SK-N-SH (cell line): ENCODE data around the gene GLOD4. TPM values are rescaled to one million over a fixed set of nuclear protein-coding genes. Genes with fewer than 3 reads are reported as not detected.

Experiments
- CTCF ChIA-PET: fragments of 300-600, 350-600 bp; formaldehyde crosslinking; extraction: SDS; loops from one replicate; lab custom pipeline; 2021; lab: Yijun Ruan, JAX
- POLR2A ChIA-PET: fragments of 350-600 bp; sonication (Branson Sonifier 250); formaldehyde crosslinking; extraction: SDS; loops from one replicate; lab custom pipeline; 2020; ENCODE audit warnings: antibody characterized with exemption, inconsistent platforms; lab: Yijun Ruan, JAX
- DNase-seq: peaks from one replicate; pipeline ENCODE4 v3.0.0; 2012
- H2AFZ ChIP-seq: fragments of 200-600 bp; sonication (generic); 2 replicates; pipeline ENCODE4 v1.8.1; 2016; ENCODE audit warnings: antibody characterized with exemption, mild to moderate bottlenecking, low read depth
- H3F3A ChIP-seq: fragments of 200-600 bp; sonication (generic); replicated peaks from 2 replicates; pipeline ENCODE3; 2016; ENCODE audit warnings: antibody characterized with exemption, mild to moderate bottlenecking; ENCODE audit not compliant: insufficient read depth
- H3K27ac ChIP-seq, 2 experiments: fragments of 200-500 bp in 1 of 2; fragments of 200-600 bp in 1 of 2; sonication (Bioruptor generic) in 1 of 2; sonication (generic), shearing (Covaris generic) in 1 of 2; 2 replicates each; pipeline versions ENCODE4 v1.5.1 to v1.6.1; 2014 to 2016; ENCODE audit warnings: low read depth in 2 of 2, inconsistent platforms in 1 of 2, low read length in 1 of 2, mild to moderate bottlenecking in 1 of 2, mixed read lengths in 1 of 2
- H3K27me3 ChIP-seq: fragments of 200-600 bp; sonication (generic), shearing (Covaris generic); 2 replicates; pipeline ENCODE4 v1.6.1; 2016; ENCODE audit warnings: mixed run types; ENCODE audit not compliant: insufficient read depth
- H3K36me3 ChIP-seq, 2 experiments: fragments of 200-500 bp in 1 of 2; fragments of 200-600 bp in 1 of 2; sonication (Bioruptor generic) in 1 of 2; sonication (generic) in 1 of 2; replicated peaks in 1 of 2; 2 replicates each; pipeline versions ENCODE3 to v1.5.1; 2014 to 2016; ENCODE audit warnings: low read length in 1 of 2, mild to moderate bottlenecking in 1 of 2; ENCODE audit not compliant: insufficient read depth in 2 of 2, control insufficient read depth in 1 of 2
- H3K4me1 ChIP-seq, 2 experiments: fragments of 200-500 bp in 1 of 2; fragments of 200-600 bp in 1 of 2; sonication (Bioruptor generic) in 1 of 2; sonication (generic), shearing (Covaris generic) in 1 of 2; 2 replicates each; pipeline versions ENCODE4 v1.5.1 to v1.6.1; 2014 to 2016; ENCODE audit warnings: low read depth in 1 of 2, low read length in 1 of 2, mixed run types in 1 of 2; ENCODE audit not compliant: insufficient read depth in 2 of 2, control insufficient read depth in 1 of 2
- H3K4me2 ChIP-seq: fragments of 200-600 bp; sonication (generic), shearing (Covaris generic); 2 replicates; pipeline ENCODE4 v1.6.1; 2017; ENCODE audit warnings: mixed run types
- H3K4me3 ChIP-seq, 2 experiments: fragments of 200-500 bp in 1 of 2; fragments of 200-600 bp in 1 of 2; sonication (Bioruptor generic) in 1 of 2; sonication (generic), shearing (Covaris generic) in 1 of 2; 2 replicates each; pipeline versions ENCODE4 v1.5.1 to v1.8.1; 2014 to 2016; ENCODE audit warnings: low read depth in 2 of 2, inconsistent platforms in 1 of 2, low read length in 1 of 2, mild to moderate bottlenecking in 1 of 2, mixed read lengths in 1 of 2, moderate library complexity in 1 of 2
- H3K79me2 ChIP-seq: fragments of 200-600 bp; sonication (generic); 2 replicates; pipeline ENCODE4 v1.8.1; 2017; ENCODE audit warnings: mild to moderate bottlenecking; ENCODE audit not compliant: insufficient read depth
- H3K9ac ChIP-seq: fragments of 200-600 bp; sonication (generic); 2 replicates; pipeline ENCODE4 v1.6.1; 2017; ENCODE audit warnings: mixed run types
- H3K9me2 ChIP-seq: fragments of 200-600 bp; sonication (generic); 2 replicates; pipeline ENCODE4 v1.6.1; 2017; ENCODE audit warnings: mixed run types
- H3K9me3 ChIP-seq: fragments of 200-600 bp; sonication (generic); 2 replicates; pipeline ENCODE4 v1.6.1; 2017; ENCODE audit warnings: mixed run types, mild to moderate bottlenecking, moderate library complexity
- H4K20me1 ChIP-seq: fragments of 200-600 bp; sonication (generic); 2 replicates; pipeline ENCODE4 v1.6.1; 2017; ENCODE audit warnings: mild to moderate bottlenecking, mixed run types; ENCODE audit not compliant: insufficient read depth
- CTCF ChIP-seq: fragments of 200-600 bp; sonication (generic); IDR thresholded peaks from 2 replicates; pipeline ENCODE4 v1.6.1; 2017; ENCODE audit warnings: antibody characterized with exemption, mild to moderate bottlenecking, moderate library complexity
- EZH2phosphoT487 ChIP-seq: fragments of 200-600 bp; sonication (generic); IDR thresholded peaks from 2 replicates; pipeline ENCODE4 v1.6.1; 2017; ENCODE audit warnings: low read depth, mixed run types, mild to moderate bottlenecking, antibody characterized with exemption, moderate library complexity, borderline replicate concordance
- FOSL2 ChIP-seq: IDR thresholded peaks from 2 replicates; pipeline ENCODE4 v1.4.0; 2012; ENCODE audit warnings: low read depth, mild to moderate bottlenecking, moderate library complexity, borderline replicate concordance
- GABPA ChIP-seq: IDR thresholded peaks from 2 replicates; pipeline ENCODE4 v1.4.0; 2012; ENCODE audit warnings: low read depth, mild to moderate bottlenecking
- GATA2 ChIP-seq: sonication (generic); formaldehyde crosslinking; IDR thresholded peaks from 2 replicates; pipeline ENCODE4 v1.5.0; 2020; ENCODE audit warnings: mild to moderate bottlenecking, missing genetic modification reagents
- JUND ChIP-seq: IDR thresholded peaks from 2 replicates; pipeline ENCODE4 v1.4.0; 2012
- NFIC ChIP-seq: IDR thresholded peaks from 2 replicates; pipeline ENCODE4 v1.4.0; 2012; ENCODE audit warnings: borderline replicate concordance
- NRF1 ChIP-seq: IDR thresholded peaks from 2 replicates; pipeline ENCODE4 v1.6.1; 2012; ENCODE audit warnings: low read depth, mild to moderate bottlenecking, low read length
- SIN3A ChIP-seq: IDR thresholded peaks from 2 replicates; pipeline ENCODE4 v1.6.1; 2012; ENCODE audit warnings: low read depth, mild to moderate bottlenecking, low read length, moderate library complexity, borderline replicate concordance
- TAF1 ChIP-seq: IDR thresholded peaks from 2 replicates; pipeline ENCODE4 v1.6.1; 2012; ENCODE audit warnings: low read depth, mild to moderate bottlenecking, low read length, moderate library complexity, borderline replicate concordance
- TCF12 ChIP-seq: IDR thresholded peaks from 2 replicates; pipeline ENCODE4 v1.4.0; 2012
- USF1 ChIP-seq: IDR thresholded peaks from 2 replicates; pipeline ENCODE4 v1.4.0; 2012; ENCODE audit warnings: low read depth, borderline replicate concordance
- WGBS: methylation state at CpG from one replicate; pipeline ENCODE4 v1.1.6; 2017; ENCODE audit warnings: low lambda C conversion rate; 5-methylcytosine and 5-hydroxymethylcytosine counted together
- polyA plus RNA-seq, 3 experiments: library from polyadenylated mRNA; depleted of rRNA; stranded (reverse); fragments of >200 nt; gene quantifications; 2 replicates each; pipeline ENCODE4 v1.2.3, GENCODE V29; 2012
- TF ChIP-seq, protein P1 (sequence below): fragments of 150-350 bp; IDR thresholded peaks from 2 replicates; pipeline ENCODE4 v1.6.1; 2016; ENCODE audit warnings: mild to moderate bottlenecking, low read depth, low read length
- TF ChIP-seq, protein P2 (sequence below): IDR thresholded peaks from 2 replicates; pipeline ENCODE4 v1.4.0; 2012; ENCODE audit warnings: low read depth, borderline replicate concordance

The GLOD4 gene
- polyA plus RNA-seq, 1 of the 3 experiments (the other 2 are of a cell fraction), result 34.3 TPM

GRCh38 chr17:718075-718474, 64.0 kb downstream of the GLOD4 start:
- Histone ChIP-seq H3K27me3 (no peaks in the 10 kb centered on the region), H2AFZ (no peak overlapping the region), H3K9me3 (no peaks in the 10 kb centered on the region), H4K20me1 (no peaks in the 10 kb centered on the region), H3K9me2 (no peaks in the 10 kb centered on the region), H3K4me2 (no peak overlapping the region), H3K9ac (no peak overlapping the region), H3K27ac (no peak overlapping the region), H3K36me3 (no peaks in the 10 kb centered on the region), H3F3A (peaks cover 14% of the 10 kb centered on the region), H3K79me2 (peaks cover 20% of the 10 kb centered on the region), H3K4me3 (no peak overlapping the region), H3K4me1 (peaks cover 4 to 5% of the 10 kb centered on the region in 2 experiments; a peak in 2 of 4 replicates)
- TF ChIP-seq, protein P1, sequence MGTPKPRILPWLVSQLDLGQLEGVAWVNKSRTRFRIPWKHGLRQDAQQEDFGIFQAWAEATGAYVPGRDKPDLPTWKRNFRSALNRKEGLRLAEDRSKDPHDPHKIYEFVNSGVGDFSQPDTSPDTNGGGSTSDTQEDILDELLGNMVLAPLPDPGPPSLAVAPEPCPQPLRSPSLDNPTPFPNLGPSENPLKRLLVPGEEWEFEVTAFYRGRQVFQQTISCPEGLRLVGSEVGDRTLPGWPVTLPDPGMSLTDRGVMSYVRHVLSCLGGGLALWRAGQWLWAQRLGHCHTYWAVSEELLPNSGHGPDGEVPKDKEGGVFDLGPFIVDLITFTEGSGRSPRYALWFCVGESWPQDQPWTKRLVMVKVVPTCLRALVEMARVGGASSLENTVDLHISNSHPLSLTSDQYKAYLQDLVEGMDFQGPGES, result no peak
- TF ChIP-seq NFIC, result no peak
- no peak for TF ChIP-seq EZH2phosphoT487
- no peak for TF ChIP-seq GABPA
- no peak for TF ChIP-seq SIN3A
- no peak for TF ChIP-seq TCF12
- no peak for TF ChIP-seq GATA2 (CRISPR knock-in tag)
- TF ChIP-seq TAF1, result no peak
- TF ChIP-seq NRF1, result no peak
- TF ChIP-seq CTCF, result no peak
- TF ChIP-seq, protein P2, sequence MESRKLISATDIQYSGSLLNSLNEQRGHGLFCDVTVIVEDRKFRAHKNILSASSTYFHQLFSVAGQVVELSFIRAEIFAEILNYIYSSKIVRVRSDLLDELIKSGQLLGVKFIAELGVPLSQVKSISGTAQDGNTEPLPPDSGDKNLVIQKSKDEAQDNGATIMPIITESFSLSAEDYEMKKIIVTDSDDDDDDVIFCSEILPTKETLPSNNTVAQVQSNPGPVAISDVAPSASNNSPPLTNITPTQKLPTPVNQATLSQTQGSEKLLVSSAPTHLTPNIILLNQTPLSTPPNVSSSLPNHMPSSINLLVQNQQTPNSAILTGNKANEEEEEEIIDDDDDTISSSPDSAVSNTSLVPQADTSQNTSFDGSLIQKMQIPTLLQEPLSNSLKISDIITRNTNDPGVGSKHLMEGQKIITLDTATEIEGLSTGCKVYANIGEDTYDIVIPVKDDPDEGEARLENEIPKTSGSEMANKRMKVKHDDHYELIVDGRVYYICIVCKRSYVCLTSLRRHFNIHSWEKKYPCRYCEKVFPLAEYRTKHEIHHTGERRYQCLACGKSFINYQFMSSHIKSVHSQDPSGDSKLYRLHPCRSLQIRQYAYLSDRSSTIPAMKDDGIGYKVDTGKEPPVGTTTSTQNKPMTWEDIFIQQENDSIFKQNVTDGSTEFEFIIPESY, result no peak
- TF ChIP-seq FOSL2, result no peak
- TF ChIP-seq JUND, result no peak
- no peak for TF ChIP-seq USF1
- ChIA-PET CTCF (interaction anchor here (1.1 to 2.0 kb wide), 3 partner anchors 17 to 33 kb away, joined by 3 to 15 read pairs (median 3); no protein-coding TSS in a partner anchor), POLR2A (no interaction called here)
- WGBS, result 94% methylated on average over 5 of the region's 5 CpGs
- no peak for DNase-seq

Other genes starting within 250 kb of the GLOD4 start
- 14.8 and 16.8 TPM in 2 replicates for gene VPS53, start 67.4 kb downstream of the GLOD4 start, polyA plus RNA-seq (2012; rRNA removed)
- 31.7 and 34.4 TPM in 2 replicates for gene TLCD3A, start 49.7 kb downstream of the GLOD4 start, polyA plus RNA-seq (2012; rRNA removed)
- 10.7 and 12.5 TPM in 2 replicates for gene GEMIN4, start 30.0 kb downstream of the GLOD4 start, polyA plus RNA-seq (2012; rRNA removed)
- 16.4 and 17.4 TPM in 2 replicates for gene MRM3, start 73 bp upstream of the GLOD4 start, polyA plus RNA-seq (2012; rRNA removed)
- 19.5 and 23.9 TPM in 2 replicates for gene NXN, start 197.5 kb upstream of the GLOD4 start, polyA plus RNA-seq (2012; rRNA removed)
- gene TIMM22, start 214.8 kb upstream of the GLOD4 start, polyA plus RNA-seq (2012; rRNA removed), result 9.9 and 10.7 TPM in 2 replicates